GM19025 (cell line): ENCODE data around the gene CTBP1.
"Not testable (repeated sequence)": the region's sequence is repeated elsewhere in the genome, so short reads cannot be mapped to it uniquely, and the experiment has no call there.

ENCODE experiments used
- ATAC-seq: cut with Tn5 transposase; IDR thresholded peaks from one replicate; pipeline ENCODE4 v1.9.1; 2021; ENCODE audit warnings: mild to moderate bottlenecking, low read depth, moderate library complexity; ENCODE audit not compliant: unreplicated experiment

The CTBP1 gene

GRCh38 chr4:1248245-1249147, at the start of gene CTBP1:
Gene CTBP1, minus strand, starts transcription at chr4:1249130. Its CDS starts 7,799 bp downstream, at chr4:1241331.
- peak; percentile 38 for ATAC-seq

DNA sequence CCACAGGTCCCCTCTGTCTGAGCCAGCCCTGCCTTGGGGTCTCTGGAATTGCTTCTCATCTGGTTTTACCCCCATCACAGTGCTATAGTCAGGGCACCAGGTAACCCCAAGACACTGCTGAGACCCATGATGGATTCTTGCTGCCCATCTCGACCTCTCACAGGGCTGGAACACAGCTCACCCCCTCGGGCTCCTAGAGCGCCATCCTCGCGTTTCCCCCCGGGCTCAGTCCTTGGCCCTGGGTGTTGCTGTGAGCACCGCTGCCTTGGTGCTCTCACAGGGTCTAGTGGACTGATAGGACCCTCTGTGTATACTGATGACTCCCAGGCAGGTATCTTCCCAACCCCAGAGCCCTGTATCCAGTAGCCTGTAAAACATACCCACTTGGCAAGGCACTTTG, 49.5 kb upstream of the CTBP1 start:
- ATAC-seq: no peak

- no peak for ATAC-seq
Measured at GRCh38 chr4:1297456-1298325, 48.8 kb upstream of the CTBP1 start.

GRCh38 chr4:1297023-1297395, 48.1 kb upstream of the CTBP1 start:
- no peak for ATAC-seq

GRCh38 chr4:1296324-1297022, 47.5 kb upstream of the CTBP1 start:
- no peak for ATAC-seq

GRCh38 chr4:1295405-1296055, 46.6 kb upstream of the CTBP1 start:
- ATAC-seq: no peak

- ATAC-seq: no peak
Measured at GRCh38 chr4:1294891-1295290, 46.0 kb upstream of the CTBP1 start.

DNA sequence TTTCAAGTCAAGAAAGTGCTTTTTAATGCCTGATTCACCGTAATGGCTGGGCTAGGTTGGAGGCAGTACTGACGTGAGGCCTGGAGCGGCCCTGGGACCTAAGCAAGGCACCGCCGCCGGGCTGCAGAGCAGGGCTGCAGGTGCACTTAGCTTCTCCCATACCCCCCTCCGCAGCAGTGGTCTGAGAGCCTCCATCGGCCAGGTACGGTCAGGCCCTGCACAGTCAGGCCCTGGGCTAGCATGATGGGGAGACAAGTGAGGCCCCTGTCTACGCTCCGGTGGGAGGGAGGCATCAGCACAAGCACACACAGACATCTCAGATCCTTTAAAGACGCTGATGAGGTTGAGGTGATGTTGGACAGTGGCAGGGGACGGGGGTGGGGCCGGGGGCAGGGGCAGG, 45.5 kb upstream of the CTBP1 start:
- no peak for ATAC-seq

DNA sequence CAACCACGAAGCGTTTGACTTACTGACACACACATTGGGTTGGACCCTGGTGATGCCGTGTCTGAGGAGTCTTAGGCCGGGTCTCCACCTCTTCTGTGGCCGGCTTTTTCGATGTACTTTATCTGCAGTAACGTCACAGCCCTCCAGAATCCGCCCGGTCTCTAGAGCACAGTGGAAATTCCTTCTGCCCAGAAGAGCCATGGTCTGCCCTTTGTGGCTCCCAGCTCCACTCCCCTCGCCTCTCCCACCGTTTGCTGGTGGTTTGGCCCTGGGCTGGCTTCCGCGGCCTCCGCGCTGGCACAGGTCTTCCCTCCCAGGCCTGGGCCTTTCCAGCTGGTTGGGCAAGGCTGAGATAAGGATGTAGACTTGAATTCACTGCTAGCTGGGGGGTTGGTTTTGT, 45.1 kb upstream of the CTBP1 start:
- no peak for ATAC-seq

GRCh38 chr4:1293531-1293941, 44.6 kb upstream of the CTBP1 start:
- no peak for ATAC-seq

DNA sequence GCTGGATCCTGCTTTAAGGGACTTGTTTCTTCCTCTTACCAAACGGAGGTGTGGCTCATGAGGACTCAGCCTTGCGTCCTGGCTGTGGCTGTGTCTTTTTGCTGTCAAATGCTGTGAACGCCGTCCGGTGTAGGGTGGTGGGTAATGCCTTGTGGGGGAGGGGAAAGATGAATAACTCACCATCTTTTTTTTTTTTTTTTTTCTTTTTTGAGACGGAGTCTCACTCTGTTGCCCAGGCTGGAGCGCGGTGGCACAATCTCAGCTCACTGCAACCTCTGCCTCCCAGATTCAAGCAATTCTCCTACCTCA, 43.7 kb upstream of the CTBP1 start:
- ATAC-seq: not testable (repeated sequence)

GRCh38 chr4:1291996-1292702, 43.2 kb upstream of the CTBP1 start:
- no peak for ATAC-seq

DNA sequence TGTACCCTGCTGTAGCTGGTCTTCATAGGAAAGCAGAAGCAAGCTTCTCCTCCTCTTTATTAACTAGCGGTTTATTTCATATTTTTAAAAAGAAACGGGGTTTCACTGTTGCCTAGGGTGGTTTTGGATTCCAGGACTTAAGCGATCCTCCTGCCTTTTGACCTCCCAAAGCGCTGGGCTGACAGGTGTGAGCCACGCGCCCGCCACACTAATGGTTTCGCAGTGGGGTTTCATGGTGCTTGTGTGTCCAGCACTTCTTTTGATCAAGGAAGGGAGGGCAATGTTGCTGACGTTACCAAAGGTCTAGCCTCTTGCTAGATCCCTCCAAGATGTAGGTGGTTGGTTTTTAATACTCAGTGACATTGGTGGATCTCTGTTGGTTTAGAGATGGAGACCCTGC, 42.2 kb upstream of the CTBP1 start:
- ATAC-seq: no peak

DNA sequence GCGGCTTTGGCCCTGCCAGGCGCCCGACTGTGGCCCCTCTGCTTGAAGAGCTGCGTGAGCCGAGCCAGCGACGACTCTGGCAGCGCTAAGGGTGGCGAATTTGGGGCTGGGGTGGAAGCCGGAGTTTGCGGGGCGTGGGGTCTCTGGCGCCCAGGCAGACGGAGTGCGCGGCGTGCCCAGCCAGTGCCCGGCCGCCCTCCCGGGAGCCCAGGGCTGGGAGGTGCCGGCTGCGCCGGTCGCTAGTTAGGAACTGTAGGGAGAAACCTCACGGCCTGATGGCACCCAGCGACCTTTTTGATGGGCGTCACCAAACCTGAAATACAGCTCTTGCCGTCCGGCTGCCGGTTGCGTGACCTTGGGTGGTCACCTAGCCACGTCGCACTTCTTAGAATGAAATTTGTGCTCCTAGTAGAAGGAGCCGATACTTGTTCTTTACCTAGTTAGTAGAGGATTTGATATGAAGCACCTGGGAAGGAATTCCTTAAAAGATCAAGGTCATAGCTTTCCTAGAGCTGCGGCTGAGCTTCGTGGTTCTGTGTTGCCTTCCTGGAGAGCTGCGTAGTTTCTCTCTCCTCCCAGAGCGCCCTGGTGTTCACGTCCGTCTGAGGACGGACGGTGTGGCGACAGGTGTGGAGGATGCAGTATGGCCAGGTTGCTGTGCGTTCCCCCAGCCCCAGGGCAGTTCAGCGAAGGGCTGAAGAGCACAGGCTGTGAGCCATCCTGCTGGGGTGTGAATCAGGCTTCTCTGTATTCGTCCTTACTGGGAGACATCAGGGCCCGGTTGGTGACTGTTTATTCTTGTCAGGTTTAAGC, 41.4 kb upstream of the CTBP1 start:
- no peak for ATAC-seq

- ATAC-seq: peak; percentile 95
Measured at GRCh38 chr4:1289207-1290164, 40.6 kb upstream of the CTBP1 start, which contains the start of gene MAEA. Gene MAEA, plus strand, starts transcription at chr4:1289891. Its CDS starts 23 bp downstream, at chr4:1289914.

DNA sequence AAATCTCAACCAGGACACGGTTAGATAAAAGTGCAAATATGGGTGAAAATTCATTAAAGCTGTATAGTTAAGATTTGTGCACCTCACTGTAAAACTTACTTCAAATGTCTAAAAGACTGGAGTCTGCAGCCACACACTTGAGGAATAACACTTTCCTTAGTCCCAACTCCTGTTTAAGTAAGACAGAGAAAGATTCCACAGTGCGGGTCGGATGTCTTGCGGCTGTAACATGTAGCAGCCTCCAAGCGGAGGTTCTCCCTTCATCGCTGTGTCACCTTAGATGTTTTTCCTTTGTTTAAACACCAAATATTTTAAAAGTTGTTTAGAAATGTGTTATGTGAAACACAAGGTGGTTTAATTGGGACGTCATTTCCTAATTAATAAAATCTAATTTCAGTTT, 39.9 kb upstream of the CTBP1 start:
- ATAC-seq: no peak

DNA sequence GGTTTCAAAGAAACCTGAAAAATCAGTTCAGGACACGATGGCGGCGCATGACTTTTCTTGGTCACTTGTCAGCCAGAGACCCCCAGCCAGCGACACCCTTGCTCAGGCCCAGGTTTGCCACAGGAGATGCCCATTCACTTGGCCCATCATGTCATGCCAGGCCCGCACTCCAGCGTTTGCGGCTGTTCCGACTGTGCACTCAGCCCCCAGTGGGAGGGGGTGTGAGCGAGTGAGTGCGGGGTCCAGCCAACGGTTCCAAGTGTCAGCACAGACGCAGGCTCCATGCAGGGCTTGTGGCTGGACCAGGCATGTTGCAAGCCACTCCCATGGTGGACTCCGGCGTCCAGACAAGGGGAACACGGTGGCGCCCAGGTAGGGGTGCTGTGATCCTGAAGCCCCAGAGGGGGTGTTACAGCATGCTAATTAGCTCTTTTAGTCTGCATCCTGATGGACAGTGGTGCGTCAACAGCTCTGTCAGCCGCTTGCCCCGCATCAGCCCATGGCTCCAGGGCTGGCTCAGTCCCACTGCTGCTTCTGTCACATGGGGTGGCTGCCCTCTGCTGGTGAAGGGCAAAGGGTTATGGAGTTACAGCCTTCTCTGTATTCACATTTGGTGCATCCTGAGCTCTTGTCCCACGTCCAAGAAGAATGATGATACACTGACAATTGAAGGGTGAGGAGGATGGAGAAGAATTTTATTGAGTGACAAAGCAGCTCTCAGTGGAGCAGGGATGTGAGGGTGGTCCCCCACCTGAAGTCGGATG, 37.0 kb upstream of the CTBP1 start:
- no peak for ATAC-seq
